ENCODE data around the gene PPP1R3E.
"Not testable (repeated sequence)": the region's sequence is repeated elsewhere in the genome, so short reads cannot be mapped to it uniquely, and the experiment has no call there.

Gene PPP1R3E, protein sequence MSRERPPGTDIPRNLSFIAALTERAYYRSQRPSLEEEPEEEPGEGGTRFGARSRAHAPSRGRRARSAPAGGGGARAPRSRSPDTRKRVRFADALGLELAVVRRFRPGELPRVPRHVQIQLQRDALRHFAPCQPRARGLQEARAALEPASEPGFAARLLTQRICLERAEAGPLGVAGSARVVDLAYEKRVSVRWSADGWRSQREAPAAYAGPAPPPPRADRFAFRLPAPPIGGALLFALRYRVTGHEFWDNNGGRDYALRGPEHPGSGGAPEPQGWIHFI

GRCh38 chr14:23302290-23303225 lies at the start of gene PPP1R3E:
Gene PPP1R3E, minus strand, starts transcription at chr14:23302859. Its CDS starts 283 bp downstream, at chr14:23302576.
- DNase-seq (ENCODE audit: low read depth, low spot score): peak; percentile 69

- DNase-seq (ENCODE audit: low read depth, low spot score): peak; percentile 42
Observed at GRCh38 chr14:23351681-23352505, 49.2 kb upstream of the PPP1R3E start.

- no peak for DNase-seq (ENCODE audit: low read depth, low spot score)
Observed at GRCh38 chr14:23349156-23349845, 46.6 kb upstream of the PPP1R3E start.

- DNase-seq (ENCODE audit: low read depth, low spot score): no peak
Observed at GRCh38 chr14:23348297-23348655, 45.6 kb upstream of the PPP1R3E start.

DNA sequence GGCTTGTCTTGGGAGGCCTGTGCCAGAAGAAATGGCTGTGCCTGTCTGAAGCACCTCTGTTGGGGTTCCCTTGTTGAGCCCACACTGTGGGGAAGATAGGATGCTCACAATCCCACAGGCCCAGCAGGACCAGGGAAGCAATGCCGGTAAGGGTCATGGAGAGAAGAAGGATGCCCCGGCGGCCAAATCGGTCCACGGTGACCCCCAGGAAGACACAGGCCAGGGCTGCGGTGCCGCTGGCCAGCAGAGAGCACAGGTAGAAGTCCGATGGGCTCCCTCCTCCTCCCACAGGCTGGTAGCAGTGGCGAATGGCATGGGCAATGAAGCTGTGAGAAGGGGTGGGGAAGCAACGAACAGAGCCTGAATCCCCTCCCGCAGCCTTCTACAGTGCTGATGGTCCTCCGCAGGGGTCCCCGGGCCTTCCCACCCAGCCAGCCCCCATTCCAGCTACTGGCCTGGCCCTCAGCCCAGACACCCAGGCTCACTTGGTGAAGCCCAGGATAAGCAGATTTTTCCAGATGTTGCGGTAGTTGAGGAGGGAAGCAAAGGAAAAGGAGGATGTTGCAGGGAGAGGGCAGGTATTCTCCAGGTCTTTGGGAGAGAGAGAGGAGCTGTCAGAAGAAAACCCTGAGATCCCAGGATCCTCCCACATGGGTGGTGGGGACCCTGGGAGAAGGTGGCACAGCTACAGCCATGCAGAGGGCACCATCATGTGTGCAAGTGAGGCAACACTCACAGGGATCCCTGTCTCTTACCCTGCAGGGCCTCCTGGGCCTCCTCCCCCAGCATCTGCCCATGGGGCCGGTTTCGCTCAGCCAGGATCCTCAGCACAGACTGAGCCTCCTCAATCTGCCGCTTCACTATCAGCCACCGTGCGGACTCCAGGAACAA lies 45.0 kb upstream of the PPP1R3E start:
- no peak for DNase-seq (ENCODE audit: low read depth, low spot score)

DNA sequence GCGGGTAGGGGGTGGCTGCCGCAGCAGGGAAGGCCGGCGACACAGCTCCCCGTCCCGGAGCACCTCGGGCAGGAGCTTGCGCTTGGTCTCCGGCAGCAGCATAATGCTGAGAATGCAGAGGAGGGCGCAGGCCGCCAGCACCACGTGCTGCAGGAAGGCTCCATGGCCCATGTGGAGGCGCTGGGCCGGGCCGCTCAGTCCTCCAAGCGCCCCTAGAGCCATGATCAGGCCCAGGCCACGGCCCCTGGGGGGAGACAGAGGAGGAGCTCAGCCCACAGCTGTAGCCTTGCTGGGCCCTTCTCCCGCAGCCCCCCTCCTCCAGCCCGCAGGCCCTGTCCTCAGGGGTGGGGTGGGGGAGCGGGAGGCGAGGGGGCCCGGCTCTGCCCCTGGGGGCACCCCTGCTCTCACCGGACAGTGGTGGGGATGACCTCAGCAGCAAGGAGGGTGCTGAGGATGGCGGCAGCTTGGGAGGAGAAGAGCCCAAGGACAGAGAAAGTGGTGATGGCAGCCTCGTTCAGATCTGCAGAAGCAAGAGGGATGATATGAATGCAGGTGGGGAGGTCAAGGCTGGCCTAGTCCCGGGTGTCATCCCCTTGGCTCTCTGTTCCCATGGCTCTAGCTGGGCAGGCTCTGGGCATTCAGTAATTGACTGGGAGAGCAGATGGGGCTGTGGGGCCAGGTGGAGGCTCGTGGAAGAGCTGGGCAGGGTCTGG lies 44.2 kb upstream of the PPP1R3E start:
- peak; percentile 31 for DNase-seq (ENCODE audit: low read depth, low spot score)

- DNase-seq (ENCODE audit: low read depth, low spot score): peak; percentile 47
Observed at GRCh38 chr14:23345987-23346692, 43.5 kb upstream of the PPP1R3E start.

DNA sequence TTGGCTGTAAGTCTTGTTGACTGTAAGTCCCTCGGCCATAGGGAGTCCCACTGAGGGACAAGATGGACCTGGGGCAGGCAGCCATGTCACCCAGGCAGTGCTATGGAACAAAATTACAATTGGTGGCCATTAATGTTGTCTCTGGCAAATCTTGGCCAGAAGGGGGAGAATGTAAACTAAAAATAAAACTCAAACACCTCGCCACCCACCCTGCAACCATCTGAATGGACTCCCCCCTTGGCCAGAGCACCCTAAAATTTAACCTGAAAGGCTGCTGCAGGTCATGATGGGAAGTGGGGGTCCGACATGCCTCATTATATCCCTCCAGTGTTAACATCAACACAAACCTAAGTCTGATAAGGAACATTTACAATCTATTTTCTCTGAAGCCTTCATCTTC lies 41.8 kb upstream of the PPP1R3E start:
- no peak for DNase-seq (ENCODE audit: low read depth, low spot score)

GRCh38 chr14:23339506-23340268 lies 37.0 kb upstream of the PPP1R3E start:
- no peak for DNase-seq (ENCODE audit: low read depth, low spot score)

- DNase-seq (ENCODE audit: low read depth, low spot score): no peak
Observed at GRCh38 chr14:23335623-23336022, 33.0 kb upstream of the PPP1R3E start.

DNA sequence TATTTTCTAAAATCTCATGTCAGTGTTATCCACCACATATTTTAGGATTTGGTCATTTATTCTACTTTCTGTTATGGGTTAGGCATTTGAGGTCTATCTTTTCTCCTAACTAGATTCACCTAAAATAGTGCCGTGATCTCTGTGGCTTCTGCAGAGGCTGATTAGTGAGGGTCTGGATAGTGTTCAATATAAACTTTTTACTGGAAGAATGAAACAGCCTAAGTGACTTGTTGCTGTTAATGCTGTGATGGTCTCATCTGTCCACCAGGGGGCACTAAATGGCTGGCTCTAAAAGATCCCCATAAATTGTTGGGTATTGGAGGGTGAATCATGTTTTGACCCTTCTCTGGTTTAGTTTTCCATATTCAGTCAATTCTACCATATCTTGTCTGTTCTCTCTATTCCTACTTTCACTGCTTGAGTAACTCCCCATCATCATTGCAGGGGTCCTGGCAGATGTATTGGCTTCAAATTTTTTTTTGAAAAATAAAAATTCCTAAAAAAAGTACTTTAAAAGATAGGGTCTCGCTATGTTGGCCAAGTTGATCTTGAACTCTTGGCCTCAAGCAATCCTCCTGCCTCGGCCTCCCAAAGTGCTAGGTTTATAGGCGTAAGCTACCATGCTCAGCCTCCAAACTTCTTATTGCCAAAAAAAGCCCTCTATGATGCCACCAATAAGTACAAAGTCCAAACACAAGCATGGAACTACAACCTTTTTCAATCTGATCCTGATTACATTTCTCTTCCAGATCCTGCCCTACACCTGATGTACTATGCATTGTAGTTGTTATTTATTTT lies 25.5 kb upstream of the PPP1R3E start:
- peak; percentile 43 for DNase-seq (ENCODE audit: low read depth, low spot score)

- DNase-seq (ENCODE audit: low read depth, low spot score): no peak
Observed at GRCh38 chr14:23326491-23327332, 24.1 kb upstream of the PPP1R3E start.

- not testable (repeated sequence) for DNase-seq (ENCODE audit: low read depth, low spot score)
Observed at GRCh38 chr14:23325746-23326145, 23.1 kb upstream of the PPP1R3E start.

DNA sequence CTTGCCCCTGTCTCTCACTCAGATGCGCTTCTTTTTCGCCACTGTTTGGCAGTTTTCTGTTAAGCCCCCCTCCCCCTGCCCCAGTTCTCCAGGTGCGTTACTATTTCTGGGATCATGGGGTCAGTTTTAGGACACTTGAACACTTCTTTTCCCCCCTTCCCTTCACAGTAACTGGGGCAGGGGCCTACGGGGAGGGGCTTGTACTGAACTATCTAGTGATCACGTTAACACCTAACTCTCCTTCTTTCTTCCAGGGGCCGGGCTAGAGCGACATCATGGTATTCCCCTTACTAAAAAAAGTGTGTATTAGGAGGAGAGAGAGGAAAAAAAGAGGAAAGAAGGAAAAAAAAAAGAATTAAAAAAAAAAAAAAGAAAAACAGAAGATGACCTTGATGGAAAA lies 22.3 kb upstream of the PPP1R3E start:
- no peak for DNase-seq (ENCODE audit: low read depth, low spot score)

DNA sequence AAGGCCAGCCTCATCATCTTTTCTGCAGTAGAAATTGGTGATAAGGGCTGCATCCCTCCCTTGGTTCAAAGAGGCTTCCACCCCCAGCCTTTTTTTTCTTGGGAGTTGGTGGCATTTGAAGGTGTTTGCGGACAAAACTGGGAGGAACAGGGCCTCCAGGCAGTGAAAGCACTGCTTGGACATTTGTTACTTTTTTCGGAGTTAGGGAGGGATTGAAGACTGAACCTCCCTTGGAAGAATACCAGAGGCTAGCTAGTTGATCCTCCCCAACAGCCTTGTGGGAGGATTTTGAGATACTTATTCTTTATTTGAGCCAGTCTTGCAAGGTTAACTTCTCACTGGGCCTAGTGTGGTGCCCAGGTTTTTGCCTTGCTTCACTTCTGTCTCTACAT lies 21.8 kb upstream of the PPP1R3E start:
- no peak for DNase-seq (ENCODE audit: low read depth, low spot score)

DNA sequence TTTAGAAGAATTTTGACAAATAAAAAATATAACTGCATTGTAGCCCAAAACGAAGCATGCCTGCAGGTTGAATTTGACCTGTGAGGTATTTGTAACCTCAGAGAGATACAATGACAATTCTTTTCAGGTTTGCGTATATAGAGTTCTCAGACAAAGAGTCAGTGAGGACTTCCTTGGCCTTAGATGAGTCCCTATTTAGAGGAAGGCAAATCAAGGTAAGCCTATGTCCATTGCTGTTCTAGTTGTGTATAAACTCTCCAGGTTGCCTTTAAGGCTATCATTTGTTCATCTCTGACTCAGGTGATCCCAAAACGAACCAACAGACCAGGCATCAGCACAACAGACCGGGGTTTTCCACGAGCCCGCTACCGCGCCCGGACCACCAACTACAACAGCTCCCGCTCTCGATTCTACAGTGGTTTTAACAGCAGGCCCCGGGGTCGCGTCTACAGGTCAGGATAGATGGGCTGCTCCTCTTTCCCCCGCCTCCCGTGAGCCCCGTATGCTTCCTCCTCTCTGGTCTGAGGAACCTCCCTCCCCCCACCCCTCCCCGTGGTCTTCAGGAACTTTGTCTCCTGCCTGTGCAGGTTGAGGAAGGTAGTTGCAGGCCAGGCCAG lies 21.3 kb upstream of the PPP1R3E start:
- no peak for DNase-seq (ENCODE audit: low read depth, low spot score)

All from ELF-1 (cell line).